Heart right ventricle (tissue), 16 donors: ENCODE data around the gene ARL10. TPM values are rescaled to one million over a fixed set of nuclear protein-coding genes. Genes with fewer than 3 reads are reported as not detected.
A peak's percentile ranks its signal among the peaks of the same experiment; 100 is the strongest.

ENCODE experiments used
- ATAC-seq, 8 donors: fragments of 200-7000 bp; cut with Tn5 transposase; one replicate each; pipeline ENCODE4 v1.9.1; 2020; ENCODE audit warnings: mild to moderate bottlenecking in 8 of 8, moderate library complexity in 8 of 8, moderate number of reproducible peaks in 1 of 8
- DNase-seq, 2 donors: peaks; one replicate each; pipeline ENCODE4 v3.0.0-alpha.2; 2020
- H3K27ac ChIP-seq, 10 donors: fragments of 200-600 bp; sonication (generic) in 2 of 10; one replicate each; pipeline versions ENCODE4 v1.5.0 to v1.8.0; 2020 to 2022; ENCODE audit warnings: mild to moderate bottlenecking in 3 of 10
- H3K27me3 ChIP-seq, 7 donors: fragments of 200-600 bp; one replicate each; pipeline ENCODE4 v1.8.0; 2021 to 2022; ENCODE audit warnings: mild to moderate bottlenecking in 2 of 7
- H3K36me3 ChIP-seq, 9 donors: fragments of 200-600 bp; sonication (generic) in 1 of 9; one replicate each; pipeline versions ENCODE4 v1.5.0 to v1.8.0; 2020 to 2022; ENCODE audit warnings: mild to moderate bottlenecking in 2 of 9
- H3K4me1 ChIP-seq, 9 donors: fragments of 200-600 bp; sonication (generic) in 1 of 9; one replicate each; pipeline versions ENCODE4 v1.5.0 to v1.8.0; 2020 to 2022; ENCODE audit warnings: mild to moderate bottlenecking in 4 of 9
- H3K4me3 ChIP-seq, 10 donors: fragments of 200-600 bp; sonication (generic) in 2 of 10; one replicate each; pipeline versions ENCODE4 v1.5.0 to v1.8.0; 2020 to 2022; ENCODE audit warnings: mild to moderate bottlenecking in 7 of 10, moderate library complexity in 2 of 10
- H3K9me3 ChIP-seq, 11 donors: fragments of 200-600 bp in 10 of 11; sonication (generic) in 2 of 11; one replicate each; pipeline versions ENCODE4 v1.5.0 to v1.8.0; 2013 to 2022; ENCODE audit warnings: mild to moderate bottlenecking in 2 of 11, control low read depth in 1 of 11, moderate library complexity in 1 of 11
- WGBS, 2 donors: extraction: QIAGEN DNeasy Blood & Tissue Kit; methylation state at CpG; one replicate each; pipeline ENCODE4 v1.1.7; 2013; ENCODE audit warnings: inconsistent platforms in 1 of 2; 5-methylcytosine and 5-hydroxymethylcytosine counted together
- intact Hi-C, 10 donors: fragments of 100-400 bp; cut with DNase I; formaldehyde crosslinking; loops; one replicate each; pipeline versions ENCODE4 v1.11.1 to v1.14.2; 2022
- polyA plus RNA-seq, 2 donors: library from polyadenylated mRNA; stranded (reverse); fragments of 200-250 nt; gene quantifications; one replicate each; pipeline ENCODE4 v1.2.3, GENCODE V29; 2013
- total RNA-seq, 10 donors: library from RNA; stranded (reverse); fragmentation: NEBNext Ultra II Directional in 3 of 10; extraction: Animal tissue kit (Norgen Biotek cat#: 25700) in 3 of 10; gene quantifications; one replicate each; pipeline versions ENCODE4 v1.2.1 to v1.2.4, GENCODE V29; 2021 to 2023
- TF ChIP-seq, protein P1 (sequence below), 9 donors: fragments of 200-600 bp; sonication (generic) in 2 of 9; IDR thresholded peaks; one replicate each; pipeline versions ENCODE4 v1.5.0 to v1.8.0; 2021 to 2022; ENCODE audit warnings: antibody characterized with exemption in 9 of 9, mild to moderate bottlenecking in 5 of 9, moderate library complexity in 1 of 9
- donor health status: Arrhythmogenic right ventricular cardiomyopathy.
- donor health status: ischemic (EF 13 %, LVEDD 7.1; RV severe dilation, severe dysfunction).
- donor health status: healthy with polysubstance abuse.
- donor health status: DM: no; HTN: yes; CAD: no.
- donor health status: DM: no; HTN: no; CAD: no.
- donor health status: ischemic (EF 25% LVEDD 6.9; RV normal size, moderate dysfunction).
- donor health status: ischemic (EF 25% LVEDD 5.7; RV mildly dilated, moderate dysfunction).
- donor health status: healthy.
- donor health status: DM: yes; HTN: yes; CAD: no.
- donor health status: Ischemic cardiomyopathy.
- donor health status: ischemic (EF 35%, LVEDD 5.7; RV mildly dilated, moderate dysfunction).
- donor health status: nonischemic (EF 11% LVEDD 7.7; RV severe dilation, severe dysfunction).
- donor health status: DM: yes; HTN: yes; CAD: no.
- donor health status: PGD.
- donor health status: ischemic (EF 29% LVEDD 5.4; RV normal size, mild dysfunction).
- donor health status: nonischemic (EF 23%, LVEDD 6.1; RV moderate dilation, normal function).

ARL10 gene
- total and polyA plus RNA-seq, 12 donors, result 1.5 to 12.3 (median 6.7) TPM

DNA sequence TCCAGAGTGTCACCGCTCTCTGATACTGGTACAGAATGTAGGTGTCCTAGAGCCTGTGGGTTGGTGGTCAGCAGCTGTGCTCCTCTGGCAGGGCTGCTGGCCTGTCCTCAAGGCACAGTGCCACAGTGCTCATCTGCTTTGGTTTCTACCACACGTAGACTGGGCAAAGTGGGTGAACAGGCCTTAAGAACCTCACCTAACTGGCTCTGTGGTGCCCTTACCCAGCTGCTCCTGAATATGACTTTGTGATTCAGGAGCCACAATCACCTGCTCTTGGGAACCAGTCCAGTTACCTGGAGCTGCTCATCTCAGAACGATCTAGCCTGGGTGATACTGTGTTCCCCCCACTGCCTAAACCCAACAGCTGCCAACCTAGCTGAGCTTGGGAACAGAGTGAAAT is 16.7 kb downstream of the ARL10 start:
- WGBS, 2 donors, result 58 to 79% methylated on average over 3 of the region's 3 CpGs
- ATAC-seq (peak in 6 of 8 donors; percentile 10 to 40 (median 29)), DNase-seq (no peak)

GRCh38 chr5:176382721-176383120 is 17.4 kb downstream of the ARL10 start:
- H3K36me3 ChIP-seq, result peaks cover 0 to 64% (median 29%) of the 10 kb centered on the region in 9 donors
- DNase-seq (no peak), ATAC-seq (no peak)
- TF ChIP-seq, protein P1, sequence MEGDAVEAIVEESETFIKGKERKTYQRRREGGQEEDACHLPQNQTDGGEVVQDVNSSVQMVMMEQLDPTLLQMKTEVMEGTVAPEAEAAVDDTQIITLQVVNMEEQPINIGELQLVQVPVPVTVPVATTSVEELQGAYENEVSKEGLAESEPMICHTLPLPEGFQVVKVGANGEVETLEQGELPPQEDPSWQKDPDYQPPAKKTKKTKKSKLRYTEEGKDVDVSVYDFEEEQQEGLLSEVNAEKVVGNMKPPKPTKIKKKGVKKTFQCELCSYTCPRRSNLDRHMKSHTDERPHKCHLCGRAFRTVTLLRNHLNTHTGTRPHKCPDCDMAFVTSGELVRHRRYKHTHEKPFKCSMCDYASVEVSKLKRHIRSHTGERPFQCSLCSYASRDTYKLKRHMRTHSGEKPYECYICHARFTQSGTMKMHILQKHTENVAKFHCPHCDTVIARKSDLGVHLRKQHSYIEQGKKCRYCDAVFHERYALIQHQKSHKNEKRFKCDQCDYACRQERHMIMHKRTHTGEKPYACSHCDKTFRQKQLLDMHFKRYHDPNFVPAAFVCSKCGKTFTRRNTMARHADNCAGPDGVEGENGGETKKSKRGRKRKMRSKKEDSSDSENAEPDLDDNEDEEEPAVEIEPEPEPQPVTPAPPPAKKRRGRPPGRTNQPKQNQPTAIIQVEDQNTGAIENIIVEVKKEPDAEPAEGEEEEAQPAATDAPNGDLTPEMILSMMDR (IDR thresholded peaks at IDR 0.05), result no peak
- peaks cover 6 to 33% (median 21%) of the 10 kb centered on the region in 9 donors for H3K4me1 ChIP-seq
- peak overlapping the region in 8 of 10 donors; percentile 20 to 95 (median 76) for H3K27ac ChIP-seq
- no peak overlapping the region for H3K4me3 ChIP-seq
- H3K27me3 ChIP-seq, result no peaks in the 10 kb centered on the region
- no peaks in the 10 kb centered on the region for H3K9me3 ChIP-seq
- 76 to 92% methylated on average over 3 of the region's 3 CpGs for WGBS, 2 donors
- intact Hi-C loops, result loop anchor here in 1 of 10 donors (10.0 kb wide), 1 partner anchor 152 kb away; the partner anchor contains the start of gene RNF44

More for the DNA sequence above, 16.7 kb downstream of the ARL10 start:
- intact Hi-C loops, result loop anchor here in 1 of 10 donors (10.0 kb wide), 1 partner anchor 153 kb away; the partner anchor contains the start of gene RNF44
- H3K27ac ChIP-seq, result peak overlapping the region; percentile 56 to 95 (median 85)
- no peak overlapping the region for H3K4me3 ChIP-seq
- H3K9me3 ChIP-seq, result no peaks in the 10 kb centered on the region
- peaks cover 0 to 25% (median 14%) of the 10 kb centered on the region in 9 donors for H3K4me1 ChIP-seq
- TF ChIP-seq, protein P1 (IDR thresholded peaks at IDR 0.05), result no peak
- H3K36me3 ChIP-seq, result peaks cover 0 to 64% (median 29%) of the 10 kb centered on the region in 9 donors
- no peaks in the 10 kb centered on the region for H3K27me3 ChIP-seq

- intact Hi-C loops, result loop anchor here in 1 of 10 donors (10.0 kb wide), 1 partner anchor 151 kb away; the partner anchor contains the start of gene RNF44
- TF ChIP-seq, protein P1 (IDR thresholded peaks at IDR 0.05), result no peak
- 63 to 81% methylated on average over 15 of the region's 15 CpGs for WGBS, 2 donors
- ATAC-seq (no peak), DNase-seq (no peak)
- H3K36me3 ChIP-seq, result peaks cover 0 to 64% (median 29%) of the 10 kb centered on the region in 9 donors
- peak overlapping the region in 7 of 10 donors; percentile 15 to 46 (median 23) for H3K27ac ChIP-seq
- H3K4me1 ChIP-seq, result peaks cover 6 to 37% (median 23%) of the 10 kb centered on the region in 9 donors
- H3K4me3 ChIP-seq, result no peak overlapping the region
- H3K27me3 ChIP-seq, result no peaks in the 10 kb centered on the region
- H3K9me3 ChIP-seq, result no peaks in the 10 kb centered on the region
Observed at GRCh38 chr5:176383248-176383905, 18.1 kb downstream of the ARL10 start.

- Histone ChIP-seq H3K9me3 (no peaks in the 10 kb centered on the region), H3K4me1 (peaks cover 6 to 37% (median 23%) of the 10 kb centered on the region in 9 donors), H3K27me3 (no peaks in the 10 kb centered on the region), H3K36me3 (peaks cover 0 to 64% (median 29%) of the 10 kb centered on the region in 9 donors), H3K4me3 (no peak overlapping the region), H3K27ac (peak overlapping the region in 4 of 10 donors; percentile 20 to 46 (median 36))
- DNase-seq (no peak), ATAC-seq (no peak)
- WGBS, 2 donors, result 85 to 86% methylated on average over 9 of the region's 9 CpGs
- intact Hi-C loops, result loop anchor here in 1 of 10 donors (10.0 kb wide), 1 partner anchor 151 kb away; the partner anchor contains the start of gene RNF44
- TF ChIP-seq, protein P1 (IDR thresholded peaks at IDR 0.05), result no peak
Observed at GRCh38 chr5:176383961-176384360, 18.7 kb downstream of the ARL10 start.
